Uterus (tissue), 4 donors: Measurements from ENCODE around the gene GPBAR1. TPM values are rescaled to one million over a fixed set of nuclear protein-coding genes. Genes with fewer than 3 reads are reported as not detected.
A peak's percentile ranks its signal among the peaks of the same experiment; 100 is the strongest.

ENCODE experiments used
- DNase-seq, 2 donors: peaks; one replicate each; pipeline ENCODE4 v3.0.0-alpha.2; 2019 to 2020
- H3K27ac ChIP-seq, 2 donors: fragments of 200-600 bp; sonication (generic); 1 replicate in 1 of 2; 2 replicates in 1 of 2; pipeline ENCODE4 v1.5.1; 2016 to 2018
- H3K27me3 ChIP-seq, 2 donors: fragments of 200-600 bp; sonication (generic); one replicate each; pipeline ENCODE4 v1.5.1; 2018 to 2019; ENCODE audit warnings: control low read depth in 1 of 2
- H3K36me3 ChIP-seq, 2 donors: fragments of 200-600 bp; sonication (generic); one replicate each; pipeline ENCODE4 v1.5.1; 2019; ENCODE audit warnings: control low read depth in 1 of 2
- H3K4me1 ChIP-seq, 2 donors: fragments of 200-600 bp; sonication (generic); one replicate each; pipeline ENCODE4 v1.5.1; 2018 to 2019; ENCODE audit warnings: control low read depth in 1 of 2
- H3K4me3 ChIP-seq, 2 donors: fragments of 200-600 bp; sonication (generic); 1 replicate in 1 of 2; 2 replicates in 1 of 2; pipeline ENCODE4 v1.5.1; 2018 to 2019; ENCODE audit warnings: mild to moderate bottlenecking in 1 of 2
- H3K9me3 ChIP-seq, 2 donors: fragments of 200-600 bp; sonication (generic); one replicate each; pipeline ENCODE4 v1.5.1; 2019; ENCODE audit warnings: control low read depth in 1 of 2
- POLR2A ChIP-seq, 2 donors: fragments of 450-650 bp; IDR thresholded peaks; one replicate each; pipeline ENCODE4 v1.6.1; 2016; ENCODE audit warnings: antibody characterized with exemption in 2 of 2, mild to moderate bottlenecking in 1 of 2, moderate library complexity in 1 of 2
- intact Hi-C: fragments of 100-400 bp; cut with DNase I; formaldehyde crosslinking; loops from one replicate; pipeline ENCODE4 v1.15.1; 2023; ENCODE audit warnings: low total_unique reads
- total RNA-seq, 4 donors: library from RNA; depleted of rRNA in 3 of 4; stranded (reverse); fragments of >200 nt in 3 of 4; gene quantifications; one replicate each; pipeline versions ENCODE4 v1.1.0 to v1.2.4, GENCODE V29; 2014 to 2023
- TF ChIP-seq, protein P1 (sequence below), 4 experiments: fragments of 200-600 bp in 2 of 4; fragments of 450-650 bp in 2 of 4; sonication (generic) in 2 of 4; IDR thresholded peaks; one replicate each; pipeline ENCODE4 v1.5.1; 2016 to 2019; ENCODE audit warnings: antibody characterized with exemption in 4 of 4, mild to moderate bottlenecking in 2 of 4, moderate library complexity in 1 of 4
- donor health status: DM: yes; HTN: yes; CAD: no.

The GPBAR1 gene
- total RNA-seq, 4 donors from 2014 or later: 0.29 to 1.0 (median 0.91) TPM; not detected in 1

DNA sequence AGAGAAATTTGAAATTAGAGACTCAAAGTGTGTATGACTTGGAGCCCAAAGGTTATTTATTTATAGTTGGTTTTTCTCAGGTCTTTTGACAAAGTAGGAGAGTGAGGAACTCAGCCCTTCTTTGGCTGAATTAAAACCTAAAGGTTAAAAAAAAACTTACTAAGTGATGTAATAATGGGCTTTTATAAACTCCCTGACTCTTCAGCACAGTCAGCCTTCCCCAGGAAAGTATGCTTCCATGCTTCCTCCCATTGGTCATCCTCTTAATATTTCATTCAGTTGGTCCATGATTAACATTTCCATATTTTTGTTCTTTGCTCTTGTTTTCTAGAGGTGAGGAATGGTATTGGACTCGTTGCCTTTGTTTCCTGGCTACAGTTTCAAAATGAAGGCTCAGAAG is 36.6 kb upstream of the GPBAR1 start:
- intact Hi-C loops: no loop called here
- TF ChIP-seq, protein P1, sequence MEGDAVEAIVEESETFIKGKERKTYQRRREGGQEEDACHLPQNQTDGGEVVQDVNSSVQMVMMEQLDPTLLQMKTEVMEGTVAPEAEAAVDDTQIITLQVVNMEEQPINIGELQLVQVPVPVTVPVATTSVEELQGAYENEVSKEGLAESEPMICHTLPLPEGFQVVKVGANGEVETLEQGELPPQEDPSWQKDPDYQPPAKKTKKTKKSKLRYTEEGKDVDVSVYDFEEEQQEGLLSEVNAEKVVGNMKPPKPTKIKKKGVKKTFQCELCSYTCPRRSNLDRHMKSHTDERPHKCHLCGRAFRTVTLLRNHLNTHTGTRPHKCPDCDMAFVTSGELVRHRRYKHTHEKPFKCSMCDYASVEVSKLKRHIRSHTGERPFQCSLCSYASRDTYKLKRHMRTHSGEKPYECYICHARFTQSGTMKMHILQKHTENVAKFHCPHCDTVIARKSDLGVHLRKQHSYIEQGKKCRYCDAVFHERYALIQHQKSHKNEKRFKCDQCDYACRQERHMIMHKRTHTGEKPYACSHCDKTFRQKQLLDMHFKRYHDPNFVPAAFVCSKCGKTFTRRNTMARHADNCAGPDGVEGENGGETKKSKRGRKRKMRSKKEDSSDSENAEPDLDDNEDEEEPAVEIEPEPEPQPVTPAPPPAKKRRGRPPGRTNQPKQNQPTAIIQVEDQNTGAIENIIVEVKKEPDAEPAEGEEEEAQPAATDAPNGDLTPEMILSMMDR (IDR thresholded peaks at IDR 0.05): no peak
- no peak for TF ChIP-seq POLR2A (IDR thresholded peaks at IDR 0.05)
- H3K27me3 ChIP-seq: no peaks in the 10 kb centered on the region
- H3K36me3 ChIP-seq: no peaks in the 10 kb centered on the region
- peaks cover 12 to 14% of the 10 kb centered on the region in 2 donors for H3K4me1 ChIP-seq
- no peaks in the 10 kb centered on the region for H3K9me3 ChIP-seq
- H3K4me3 ChIP-seq: no peak overlapping the region
- DNase-seq: no peak
- H3K27ac ChIP-seq: no peak overlapping the region

DNA sequence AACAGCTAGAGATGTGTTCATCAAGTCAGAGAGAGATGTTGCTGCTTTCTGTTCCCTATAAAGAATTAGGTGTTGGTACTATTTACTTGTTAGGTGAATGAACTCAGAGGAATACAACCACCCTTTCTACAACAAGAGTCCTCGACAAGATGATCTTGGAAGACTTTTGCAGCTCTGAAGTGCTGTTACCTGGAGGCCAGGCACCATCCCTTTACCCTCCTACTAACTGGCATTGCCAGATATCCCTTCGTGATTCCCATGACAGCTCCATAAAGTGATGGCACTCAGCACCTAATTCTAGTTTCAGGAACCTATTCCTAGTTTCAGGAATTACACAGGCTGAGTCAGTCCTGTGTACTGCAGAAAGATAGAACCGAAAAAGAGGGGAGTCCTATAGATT is 33.9 kb upstream of the GPBAR1 start:
- H3K9me3 ChIP-seq: no peaks in the 10 kb centered on the region
- H3K36me3 ChIP-seq: no peaks in the 10 kb centered on the region
- H3K27ac ChIP-seq: no peak overlapping the region
- DNase-seq: no peak
- intact Hi-C loops: no loop called here
- H3K4me3 ChIP-seq: no peak overlapping the region
- no peaks in the 10 kb centered on the region for H3K27me3 ChIP-seq
- H3K4me1 ChIP-seq: peaks cover 0 to 5% of the 10 kb centered on the region in 2 donors
- TF ChIP-seq, protein P1 (IDR thresholded peaks at IDR 0.05): no peak
- no peak for TF ChIP-seq POLR2A (IDR thresholded peaks at IDR 0.05)

DNA sequence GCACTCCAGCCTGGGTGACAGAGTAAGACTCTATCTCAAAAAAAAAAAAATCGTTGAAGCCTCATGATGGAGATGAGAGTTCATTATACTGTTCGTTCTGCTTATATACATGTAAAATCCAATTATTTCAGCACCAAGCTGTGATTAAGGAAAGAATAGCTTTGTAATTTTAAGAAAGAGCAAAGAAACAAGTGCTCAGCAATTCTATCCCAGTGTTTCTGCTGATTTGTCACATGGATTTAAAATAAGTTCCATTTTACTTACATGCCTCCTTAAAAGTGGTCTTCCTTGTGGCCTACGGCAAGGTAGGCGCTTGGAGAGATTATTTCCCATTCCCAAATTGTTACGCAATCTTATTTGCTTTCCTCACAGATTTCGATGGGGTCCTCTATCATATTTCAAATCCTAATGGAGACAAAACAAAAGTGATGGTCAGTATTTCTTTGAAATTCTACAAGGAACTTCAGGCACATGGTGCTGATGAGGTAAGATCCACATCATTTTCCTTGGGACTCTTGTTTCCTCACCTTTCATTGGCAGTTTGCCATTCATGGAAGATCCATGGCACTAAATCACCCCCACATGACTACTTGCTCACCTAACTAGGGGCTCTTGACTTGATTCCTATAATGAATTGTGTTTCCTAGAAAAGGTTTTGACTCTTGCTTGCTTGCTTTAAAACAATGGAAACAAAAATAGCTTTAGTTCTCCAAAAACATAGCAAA is 32.3 kb upstream of the GPBAR1 start:
- intact Hi-C loops: no loop called here
- Histone ChIP-seq H3K4me1 (peaks cover 0 to 5% of the 10 kb centered on the region in 2 donors), H3K36me3 (no peaks in the 10 kb centered on the region), H3K4me3 (no peak overlapping the region), H3K9me3 (no peaks in the 10 kb centered on the region), H3K27ac (peak overlapping the region; percentile 51 to 56), H3K27me3 (no peaks in the 10 kb centered on the region)
- no peak for TF ChIP-seq POLR2A (IDR thresholded peaks at IDR 0.05)
- TF ChIP-seq, protein P1 (IDR thresholded peaks at IDR 0.05): no peak
- no peak for DNase-seq

DNA sequence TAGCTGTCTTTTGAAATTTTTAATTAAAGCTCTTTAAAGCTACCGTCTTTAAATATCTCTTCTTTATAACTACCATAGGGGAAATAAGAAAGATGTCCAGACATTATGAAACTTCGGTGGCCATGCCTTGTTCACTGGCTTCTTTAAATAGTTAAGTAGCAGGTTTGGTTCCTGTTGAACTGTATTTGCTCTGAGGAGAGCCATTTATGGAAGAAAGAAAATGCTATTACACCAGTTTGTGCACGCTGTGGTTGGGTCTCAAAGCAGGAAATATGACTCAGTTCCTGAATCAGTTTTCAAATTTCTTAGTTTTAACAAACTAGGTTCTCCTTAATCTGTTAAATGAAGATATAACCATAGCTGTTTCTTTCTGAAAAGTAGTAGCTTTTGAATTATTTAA is 31.6 kb upstream of the GPBAR1 start:
- no peak for DNase-seq
- Histone ChIP-seq H3K4me3 (no peak overlapping the region), H3K9me3 (no peaks in the 10 kb centered on the region), H3K27ac (peak overlapping the region; percentile 51 to 56), H3K27me3 (no peaks in the 10 kb centered on the region), H3K4me1 (peaks cover 0 to 5% of the 10 kb centered on the region in 2 donors), H3K36me3 (no peaks in the 10 kb centered on the region)
- TF ChIP-seq, protein P1 (IDR thresholded peaks at IDR 0.05): no peak
- TF ChIP-seq POLR2A (IDR thresholded peaks at IDR 0.05): no peak
- intact Hi-C loops: no loop called here

DNA sequence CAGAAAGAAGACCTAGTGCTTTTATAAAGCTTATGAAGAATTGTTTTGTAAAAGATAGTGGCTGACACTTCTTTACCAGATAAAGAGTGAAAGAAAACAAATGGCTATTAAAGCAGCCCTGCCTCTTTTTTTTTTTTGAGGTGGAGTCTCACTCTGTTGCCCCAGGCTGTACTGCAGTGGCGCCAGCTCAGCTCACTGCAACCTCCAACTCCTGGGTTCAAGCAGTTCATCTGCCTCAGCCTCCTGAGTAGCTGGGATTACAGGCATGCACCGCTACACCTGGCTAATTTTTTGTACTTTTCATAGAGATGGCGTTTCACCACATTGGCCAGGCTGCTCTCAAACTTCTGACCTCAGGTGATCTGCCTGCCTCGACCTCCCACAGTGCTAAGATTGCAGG is 31.0 kb upstream of the GPBAR1 start:
- no peak for DNase-seq
- intact Hi-C loops: no loop called here
- Histone ChIP-seq H3K4me3 (no peak overlapping the region), H3K36me3 (no peaks in the 10 kb centered on the region), H3K27me3 (no peaks in the 10 kb centered on the region), H3K9me3 (no peaks in the 10 kb centered on the region), H3K4me1 (peaks cover 0 to 5% of the 10 kb centered on the region in 2 donors), H3K27ac (peak overlapping the region; percentile 41 to 56)
- TF ChIP-seq, protein P1 (IDR thresholded peaks at IDR 0.05): no peak
- TF ChIP-seq POLR2A (IDR thresholded peaks at IDR 0.05): no peak
